HG03280 (cell line): ENCODE measurements around the gene NETO1.

Experiments used
- ATAC-seq: cut with Tn5 transposase; IDR thresholded peaks from one replicate; pipeline ENCODE4 v1.9.1; 2021; ENCODE audit warnings: mild to moderate bottlenecking, moderate library complexity; ENCODE audit not compliant: unreplicated experiment

Gene NETO1

GRCh38 chr18:72867746-72868584, at the start of gene NETO1:
TSS of gene NETO1 (minus strand) at chr18:72867987. CDS start at chr18:72867291, 696 bp downstream.
- no peak for ATAC-seq

GRCh38 chr18:72910045-72910444, 42.3 kb upstream of the NETO1 start:
- ATAC-seq, result no peak

GRCh38 chr18:72908181-72908580, 40.4 kb upstream of the NETO1 start:
- ATAC-seq, result no peak

GRCh38 chr18:72903033-72903432, 35.2 kb upstream of the NETO1 start:
- ATAC-seq, result no peak

GRCh38 chr18:72899338-72899737, 31.6 kb upstream of the NETO1 start:
- ATAC-seq, result no peak

- no peak for ATAC-seq
Measured at GRCh38 chr18:72898870-72899269, 31.1 kb upstream of the NETO1 start.

GRCh38 chr18:72895548-72895947, 27.8 kb upstream of the NETO1 start:
- no peak for ATAC-seq

GRCh38 chr18:72878561-72878960, 10.8 kb upstream of the NETO1 start:
- no peak for ATAC-seq

- no peak for ATAC-seq
Measured at GRCh38 chr18:72878143-72878542, 10.4 kb upstream of the NETO1 start.

GRCh38 chr18:72871091-72871490, 3.3 kb upstream of the NETO1 start:
- ATAC-seq, result no peak

GRCh38 chr18:72869226-72870185, 1.7 kb upstream of the NETO1 start:
- no peak for ATAC-seq

GRCh38 chr18:72868585-72869225, 918 bp upstream of the NETO1 start:
- ATAC-seq, result no peak

- no peak for ATAC-seq
Measured at GRCh38 chr18:72866901-72867745, 664 bp downstream of the NETO1 start.

- no peak for ATAC-seq
Measured at GRCh38 chr18:72866442-72866900, 1.3 kb downstream of the NETO1 start.

GRCh38 chr18:72863754-72864153, 4.0 kb downstream of the NETO1 start:
- no peak for ATAC-seq

- ATAC-seq, result no peak
Measured at GRCh38 chr18:72859088-72859487, 8.7 kb downstream of the NETO1 start.

GRCh38 chr18:72849671-72850070, 18.1 kb downstream of the NETO1 start:
- no peak for ATAC-seq

GRCh38 chr18:72848503-72849237, 19.1 kb downstream of the NETO1 start:
- no peak for ATAC-seq

GRCh38 chr18:72847771-72848170, 20.0 kb downstream of the NETO1 start:
- no peak for ATAC-seq
